ENCODE measurements around the gene OTOGL. TPM values are rescaled to one million over a fixed set of nuclear protein-coding genes. Genes with fewer than 3 reads are reported as not detected.

The OTOGL gene
- polyA plus RNA-seq, 2 of the 4 experiments (the other 2 are of a cell fraction) = 0.04 TPM; not detected in 1

GRCh38 chr12:80189241-80189640 is 89.9 kb downstream of the OTOGL start:
- ChIA-PET POLR2A (no interaction called here), CTCF (interaction anchor here (1.6 to 4.4 kb wide), 2 partner anchors 77 to 81 kb away, joined by 4 to 23 read pairs; no protein-coding TSS in a partner anchor)
- no peak overlapping the region for H3K4me2 ChIP-seq
- TF ChIP-seq E2F6 (IDR thresholded peaks at IDR 0.05; ENCODE audit: borderline replicate concordance, low read depth) = no peak
- no peak for TF ChIP-seq EP300 (IDR thresholded peaks at IDR 0.05)
- TF ChIP-seq JUNB (IDR thresholded peaks at IDR 0.05) = no peak
- TF ChIP-seq ESRRA (IDR thresholded peaks at IDR 0.05; ENCODE audit: borderline replicate concordance, low read length) = no peak
- TF ChIP-seq NPAS2 (CRISPR knock-in tag; IDR thresholded peaks at IDR 0.05; ENCODE audit: borderline replicate concordance) = no peak
- no peak for TF ChIP-seq ZSCAN20 (CRISPR knock-in tag; IDR thresholded peaks at IDR 0.05)
- no peak for TF ChIP-seq NFE2L2 (conservative IDR thresholded peaks at IDR 0.05; ENCODE audit: low read length)
- TF ChIP-seq HEYL (CRISPR knock-in tag; IDR thresholded peaks at IDR 0.05) = no peak
- no peak for TF ChIP-seq HDAC2 (IDR thresholded peaks at IDR 0.05)
- TF ChIP-seq ELK1 (IDR thresholded peaks at IDR 0.05; ENCODE audit: low read depth, low read length) = no peak
- TF ChIP-seq RNF2 (IDR thresholded peaks at IDR 0.05; ENCODE audit: borderline replicate concordance, low read depth) = no peak
- TF ChIP-seq CBX8 (IDR thresholded peaks at IDR 0.05) = no peak
- TF ChIP-seq USF2 (IDR thresholded peaks at IDR 0.05) = no peak
- TF ChIP-seq POLR2AphosphoS2 (conservative IDR thresholded peaks at IDR 0.05; ENCODE audit: low read length) = no peak
- TF ChIP-seq CHD2 (IDR thresholded peaks at IDR 0.05; ENCODE audit: low read length, partially characterized antibody) = no peak
- no peak for TF ChIP-seq CEBPB (IDR thresholded peaks at IDR 0.05)
- no peak for TF ChIP-seq ZFP36 (IDR thresholded peaks at IDR 0.05; ENCODE audit: borderline replicate concordance, partially characterized antibody)
- TF ChIP-seq MAX (IDR thresholded peaks at IDR 0.05) = no peak
- H3K4me3 ChIP-seq = no peak overlapping the region
- ATAC-seq (no peak), DNase-seq (ENCODE audit: low read depth in 1 of 2, low spot score in 1 of 2) (no peak), FAIRE-seq (no peak)
- H3K27ac ChIP-seq = no peak overlapping the region
- no peaks in the 10 kb centered on the region for H3K9me3 ChIP-seq
- H3K4me1 ChIP-seq = peaks cover 3% of the 10 kb centered on the region; the same call in 1 of the 3 replicates

DNA sequence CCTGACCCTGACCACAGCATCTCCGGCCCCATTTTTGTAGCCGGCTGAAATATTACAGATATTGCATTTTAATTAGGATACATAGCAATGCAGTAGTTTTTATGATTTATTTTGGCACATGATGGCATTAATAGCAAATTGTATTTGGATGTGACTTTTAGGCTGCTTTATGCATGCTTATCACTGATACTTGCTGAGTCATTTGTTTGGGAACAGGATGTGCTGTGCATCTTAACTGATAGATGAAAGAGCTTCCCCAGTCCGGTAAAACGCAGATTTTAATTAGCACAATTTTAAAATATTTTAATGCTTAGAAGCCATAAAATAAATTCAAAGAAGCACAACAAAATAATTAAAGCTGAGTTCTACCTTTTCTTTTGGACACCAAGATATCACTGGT is 90.7 kb downstream of the OTOGL start:
- ChIA-PET CTCF (interaction anchor here (0.8 to 4.4 kb wide), 2 partner anchors 76 to 80 kb away, joined by 3 to 23 read pairs; no protein-coding TSS in a partner anchor), POLR2A (no interaction called here)
- no peak overlapping the region for H3K27ac ChIP-seq
- ATAC-seq (no peak), FAIRE-seq (no peak), DNase-seq (ENCODE audit: low read depth in 1 of 2, low spot score in 1 of 2) (no peak)
- WGBS (ENCODE audit: missing lambda C conversion rate) = 90% methylated on average over 4 of the region's 4 CpGs
- H3K4me1 ChIP-seq = peaks cover 3% of the 10 kb centered on the region; the same call in 1 of the 3 replicates
- no peaks in the 10 kb centered on the region for H3K9me3 ChIP-seq
- TF ChIP-seq HES2 (IDR thresholded peaks at IDR 0.05) = no peak
- peak; percentile 57 for TF ChIP-seq MAFK (IDR thresholded peaks at IDR 0.05; ENCODE audit: partially characterized antibody)
- H3K4me2 ChIP-seq = no peak overlapping the region
- no peak overlapping the region for H3K4me3 ChIP-seq

- H3K9me3 ChIP-seq = no peaks in the 10 kb centered on the region
- H3K4me2 ChIP-seq = no peak overlapping the region
- H3K4me1 ChIP-seq = no peaks in the 10 kb centered on the region; the same call in 2 of the 3 replicates
- WGBS (ENCODE audit: missing lambda C conversion rate) = 65% methylated on average over 3 of the region's 3 CpGs
- DNase-seq (ENCODE audit: low read depth in 1 of 2, low spot score in 1 of 2) (no peak), ATAC-seq (no peak), FAIRE-seq (no peak)
- H3K27ac ChIP-seq = no peak overlapping the region
- ChIA-PET POLR2A (no interaction called here), CTCF (interaction anchor here (4.4 kb wide), 1 partner anchor 78 kb away, joined by 23 read pairs; no protein-coding TSS in a partner anchor)
- TF ChIP-seq POLR2AphosphoS2 (conservative IDR thresholded peaks at IDR 0.05; ENCODE audit: low read length) = no peak
- TF ChIP-seq CEBPB (IDR thresholded peaks at IDR 0.05) = no peak
- no peak for TF ChIP-seq ZNF302 (CRISPR knock-in tag; IDR thresholded peaks at IDR 0.05)
- no peak for TF ChIP-seq BHLHE40 (IDR thresholded peaks at IDR 0.05; ENCODE audit: low read depth, low read length)
- TF ChIP-seq RAD21 (conservative IDR thresholded peaks at IDR 0.05 in 1 of 2, IDR thresholded peaks at IDR 0.05 in 1 of 2) = no peak
- TF ChIP-seq MAFK (IDR thresholded peaks at IDR 0.05; ENCODE audit: partially characterized antibody) = no peak
- no peak for TF ChIP-seq HDAC2 (IDR thresholded peaks at IDR 0.05)
- no peak for TF ChIP-seq ATOH8 (CRISPR knock-in tag; IDR thresholded peaks at IDR 0.05; ENCODE audit: low read depth)
- TF ChIP-seq NR3C1 (IDR thresholded peaks at IDR 0.05) = no peak
- no peak for TF ChIP-seq REST (IDR thresholded peaks at IDR 0.05)
- no peak for TF ChIP-seq HEYL (CRISPR knock-in tag; IDR thresholded peaks at IDR 0.05)
- no peak overlapping the region for H3K4me3 ChIP-seq
Measured at GRCh38 chr12:80192087-80192486, 92.8 kb downstream of the OTOGL start.
